Activated CD4-positive, alpha-beta T cell treated with anti-CD3 and anti-CD28 coated beads, Interleukin-2, Interleukin-4, amounts not matched to agents 100 ng/mL and 50 ng/mL, durations not matched to agents 16 hours and 8 hours (primary cell): ENCODE data around the gene LRRC46.

Source experiments
- DNase-seq: peaks from one replicate; pipeline ENCODE4 v3.0.0-alpha.2; 2020; ENCODE audit warnings: low spot score

LRRC46 gene

GRCh38 chr17:47852113-47852949 is 20.9 kb downstream of the LRRC46 start:
- DNase-seq = no peak

DNA sequence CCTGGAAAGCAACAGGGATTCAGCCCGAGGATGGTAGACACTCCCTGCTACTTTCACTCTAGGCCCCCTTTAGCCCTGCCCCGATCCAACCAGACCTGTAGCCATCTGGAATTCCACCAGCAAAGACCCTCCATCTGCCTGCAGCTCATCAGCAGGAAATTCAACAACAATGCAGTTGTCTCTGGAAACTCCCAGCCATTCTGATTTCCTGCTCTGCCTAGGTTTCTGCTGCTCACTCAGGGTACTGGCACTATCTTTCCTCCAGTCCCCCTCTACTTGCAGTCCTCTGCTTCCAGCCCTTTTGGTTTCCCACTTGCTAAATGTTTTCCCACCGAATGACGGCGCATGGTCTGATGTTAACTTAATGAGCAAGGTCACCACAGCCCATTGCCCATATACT is 22.1 kb downstream of the LRRC46 start:
- DNase-seq = no peak

- DNase-seq = no peak
Observed at GRCh38 chr17:47855737-47856136, 24.3 kb downstream of the LRRC46 start.

DNA sequence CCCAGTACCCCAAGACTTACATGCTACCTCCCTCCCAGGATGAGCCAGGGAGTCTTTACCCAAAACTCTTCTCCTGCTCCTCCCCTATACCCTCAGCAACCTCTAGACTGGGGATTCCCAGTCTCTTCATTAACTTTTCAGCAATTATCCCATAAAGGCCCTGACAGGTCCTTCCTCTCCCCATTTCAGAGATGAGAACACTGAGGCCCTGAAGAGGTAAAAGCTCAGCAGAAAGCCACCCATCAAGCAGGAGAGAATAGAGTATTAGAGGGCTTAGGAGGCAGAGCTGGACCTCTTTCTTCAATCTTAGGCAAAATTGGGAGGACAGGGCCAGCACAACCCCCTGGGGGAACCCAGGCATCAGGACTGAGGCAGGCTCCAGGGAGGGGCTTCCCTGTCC is 25.4 kb downstream of the LRRC46 start:
- no peak for DNase-seq

DNA sequence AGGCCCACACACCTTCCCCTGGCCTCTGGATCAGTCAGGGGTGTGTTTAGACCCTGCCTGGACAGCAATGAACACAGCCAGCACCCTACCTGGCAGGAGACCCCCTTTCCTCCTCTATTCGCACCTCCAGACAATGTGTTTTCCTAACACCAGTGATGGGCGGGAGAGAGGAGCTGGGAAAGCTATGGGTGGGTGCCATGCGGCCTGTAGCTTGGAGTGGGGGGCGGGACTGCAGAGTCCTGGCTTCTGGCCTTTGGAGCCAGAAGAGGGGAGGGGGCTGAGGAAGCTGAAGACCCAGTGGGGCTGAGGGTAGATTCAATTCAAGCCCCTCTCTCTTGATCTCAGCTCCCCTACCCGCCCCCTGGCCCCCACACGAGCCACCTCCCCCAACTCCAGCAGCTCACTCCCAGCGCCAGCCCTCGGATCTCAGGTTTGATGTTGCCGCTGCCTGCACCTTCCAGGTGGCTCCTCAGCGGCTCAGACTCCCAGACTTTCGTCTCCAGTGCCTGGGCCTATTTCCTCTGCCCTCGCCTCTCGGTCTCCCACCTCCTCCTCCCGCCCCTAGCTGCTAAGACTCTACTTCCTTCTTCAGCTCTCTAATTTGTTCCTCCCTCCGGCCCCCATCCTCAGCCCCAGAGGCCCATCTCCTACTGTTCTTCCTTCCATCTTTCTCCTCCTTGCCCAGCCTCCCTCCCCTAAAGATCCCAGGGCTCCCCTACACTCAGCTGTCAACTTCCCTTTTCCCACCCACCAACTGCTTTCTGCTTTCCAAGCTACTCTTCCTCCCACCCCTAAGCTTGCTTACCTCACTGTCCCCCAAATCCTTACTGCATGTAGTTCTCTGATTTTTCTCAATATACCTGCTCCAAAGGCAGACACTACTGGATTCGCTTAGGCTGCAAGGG is 26.3 kb downstream of the LRRC46 start:
- no peak for DNase-seq

- DNase-seq = no peak
Observed at GRCh38 chr17:47860386-47860785, 28.9 kb downstream of the LRRC46 start.

GRCh38 chr17:47862621-47863440 is 31.4 kb downstream of the LRRC46 start:
- no peak for DNase-seq

DNA sequence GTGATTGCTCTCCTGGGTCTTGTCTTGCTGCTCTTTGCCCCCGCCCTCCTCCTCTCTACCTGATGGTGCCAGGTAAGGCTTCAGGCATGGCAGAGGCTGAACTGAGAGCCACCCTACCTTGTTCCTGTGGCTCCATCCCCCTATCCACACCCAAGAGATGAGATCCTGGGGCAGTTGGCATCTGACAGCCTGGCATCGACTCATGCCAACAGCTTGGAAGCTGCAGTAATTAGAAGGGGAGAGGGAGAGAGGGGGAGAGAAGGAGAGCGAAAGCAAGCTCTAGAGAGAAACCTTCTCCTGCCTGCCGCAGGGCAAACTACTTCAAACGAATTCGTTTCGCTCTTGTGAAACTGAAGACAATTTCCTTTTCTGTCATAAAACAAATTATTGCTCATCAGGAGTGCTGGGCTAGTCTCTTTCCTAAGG is 33.3 kb downstream of the LRRC46 start:
- peak; percentile 52 for DNase-seq

GRCh38 chr17:47866941-47867340 is 35.5 kb downstream of the LRRC46 start:
- no peak for DNase-seq

DNA sequence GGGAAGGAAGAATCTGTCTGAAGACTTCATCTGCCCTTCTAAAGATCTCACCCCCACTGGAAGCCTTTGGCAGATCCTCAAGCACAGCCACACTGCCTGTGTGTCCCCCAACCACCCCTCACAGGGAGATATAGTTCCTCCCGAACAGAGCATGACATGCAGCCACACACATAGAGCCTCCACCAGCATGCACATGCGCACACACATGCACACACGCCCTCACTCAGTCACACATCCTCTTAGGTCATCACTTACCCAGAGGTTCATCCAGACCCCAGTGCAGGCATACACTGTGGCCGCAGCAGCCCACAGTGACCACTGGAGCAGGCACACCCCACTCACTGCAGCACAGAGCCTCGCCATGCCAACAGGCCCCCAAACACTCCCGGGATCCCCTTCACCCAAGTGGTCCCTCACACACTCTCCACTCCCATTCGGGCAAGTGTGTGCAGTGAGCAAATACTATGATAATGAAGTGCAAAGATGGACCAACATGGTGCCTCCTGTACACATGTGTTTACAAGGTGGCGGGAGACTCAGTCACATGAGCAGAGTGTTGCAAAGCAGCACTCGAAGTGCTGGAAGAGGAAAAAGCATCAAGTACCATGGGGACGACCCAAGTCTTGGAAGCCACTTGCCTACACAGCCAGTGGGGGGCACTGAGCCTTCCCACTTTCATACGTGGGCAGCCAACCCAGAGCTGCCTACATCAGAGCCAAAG is 36.5 kb downstream of the LRRC46 start:
- DNase-seq = no peak

- no peak for DNase-seq
Observed at GRCh38 chr17:47869114-47869513, 37.6 kb downstream of the LRRC46 start.

GRCh38 chr17:47870056-47870455 is 38.6 kb downstream of the LRRC46 start:
- DNase-seq = no peak

DNA sequence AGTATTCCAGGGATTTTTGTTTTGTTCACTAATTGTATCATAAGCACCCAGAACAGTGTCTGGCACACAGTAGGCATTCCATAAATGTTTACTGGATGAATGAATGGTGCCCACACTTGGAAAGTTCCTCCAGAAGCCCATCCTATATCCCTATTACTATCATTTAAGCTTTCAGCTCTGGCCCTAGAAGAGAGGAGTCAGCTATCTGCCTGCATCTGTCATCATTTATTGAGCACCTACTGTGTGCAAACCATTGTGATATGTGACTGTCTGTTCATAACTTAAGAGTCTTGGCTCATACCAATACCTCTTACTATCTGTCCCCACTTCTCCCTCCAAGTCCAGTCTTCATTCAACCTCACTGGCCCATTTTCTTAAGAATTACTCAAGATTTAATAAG is 39.6 kb downstream of the LRRC46 start:
- DNase-seq = no peak

GRCh38 chr17:47872019-47872650 is 40.7 kb downstream of the LRRC46 start:
- DNase-seq = no peak

GRCh38 chr17:47872651-47873161 is 41.2 kb downstream of the LRRC46 start:
- DNase-seq = no peak

- no peak for DNase-seq
Observed at GRCh38 chr17:47873200-47874090, 42.0 kb downstream of the LRRC46 start.

- DNase-seq = no peak
Observed at GRCh38 chr17:47875011-47875985, 43.8 kb downstream of the LRRC46 start.

- no peak for DNase-seq
Observed at GRCh38 chr17:47877368-47878034, 46.0 kb downstream of the LRRC46 start.
